Stimulated activated CD4-positive, alpha-beta T cell treated with anti-CD3 and anti-CD28 coated beads, Interleukin-15, amount 100 ng/mL, for 1 hour (primary cell): ENCODE results near the gene THOP1.
"Not testable (repeated sequence)": the region's sequence is repeated elsewhere in the genome, so short reads cannot be mapped to it uniquely, and the experiment has no call there.

Experiments
- DNase-seq, 2 donors: peaks; one replicate each; pipeline ENCODE4 v3.0.0-alpha.2; 2020; ENCODE audit warnings: low read depth in 1 of 2, low spot score in 1 of 2

Gene THOP1

GRCh38 chr19:2815191-2815614 is 29.9 kb downstream of the THOP1 start:
- no peak for DNase-seq

GRCh38 chr19:2815923-2816322 is 30.6 kb downstream of the THOP1 start:
- DNase-seq = no peak

GRCh38 chr19:2816641-2817040 is 31.3 kb downstream of the THOP1 start:
- DNase-seq = no peak

- DNase-seq = not testable (repeated sequence)
Observed at GRCh38 chr19:2817237-2817829, 32.0 kb downstream of the THOP1 start.

- DNase-seq = peak; percentile 97 to 98
Observed at GRCh38 chr19:2819540-2820111, 34.3 kb downstream of the THOP1 start, which contains the start of gene ZNF554. Gene ZNF554, plus strand, starts transcription at chr19:2819868. Its CDS starts 204 bp downstream, at chr19:2820072.

GRCh38 chr19:2820112-2820702 is 34.9 kb downstream of the THOP1 start:
- DNase-seq = no peak

GRCh38 chr19:2822846-2823245 is 37.5 kb downstream of the THOP1 start:
- DNase-seq = no peak

GRCh38 chr19:2823646-2824045 is 38.3 kb downstream of the THOP1 start:
- DNase-seq = no peak

- DNase-seq = no peak
Observed at GRCh38 chr19:2824129-2824528, 38.8 kb downstream of the THOP1 start.

- DNase-seq = no peak
Observed at GRCh38 chr19:2827022-2827421, 41.7 kb downstream of the THOP1 start.

GRCh38 chr19:2827840-2828489 is 42.7 kb downstream of the THOP1 start:
- DNase-seq = no peak

GRCh38 chr19:2834294-2834871 is 49.1 kb downstream of the THOP1 start:
- DNase-seq = no peak

- DNase-seq = no peak
Observed at GRCh38 chr19:2837430-2837829, 52.1 kb downstream of the THOP1 start.

- DNase-seq = peak; percentile 93 to 96
Observed at GRCh38 chr19:2840794-2841791, 55.8 kb downstream of the THOP1 start, which contains the start of gene ZNF555. Gene ZNF555, plus strand, starts transcription at chr19:2841475. Its CDS starts 98 bp downstream, at chr19:2841573.

- no peak for DNase-seq
Observed at GRCh38 chr19:2841855-2842574, 56.7 kb downstream of the THOP1 start.

- DNase-seq = no peak
Observed at GRCh38 chr19:2845107-2845506, 59.8 kb downstream of the THOP1 start.

- no peak for DNase-seq
Observed at GRCh38 chr19:2846180-2846894, 61.0 kb downstream of the THOP1 start.

- no peak for DNase-seq
Observed at GRCh38 chr19:2847507-2847906, 62.2 kb downstream of the THOP1 start.

- no peak for DNase-seq
Observed at GRCh38 chr19:2848616-2849015, 63.3 kb downstream of the THOP1 start.
